BLaER1 treated with 17β-estradiol and CSF1 and Interleukin-3, amounts not matched to agents 10 nM and 100 nM (cell line): ENCODE measurements around the gene ANKRD29.

ENCODE experiments used
- H3K27ac ChIP-seq, 11 experiments: shearing (Covaris generic); formaldehyde crosslinking; 2 replicates each; pipeline ENCODE4 v1.8.1; 2022
- H3K27me3 ChIP-seq, 11 experiments: shearing (Covaris generic); formaldehyde crosslinking; 2 replicates each; pipeline ENCODE4 v1.8.1; 2022
- H3K36me3 ChIP-seq, 11 experiments: shearing (Covaris generic); formaldehyde crosslinking; 2 replicates each; pipeline ENCODE4 v1.8.1; 2022
- H3K4me1 ChIP-seq, 10 experiments: shearing (Covaris generic); formaldehyde crosslinking; 2 replicates each; pipeline ENCODE4 v1.8.1; 2022
- H3K4me2 ChIP-seq, 11 experiments: shearing (Covaris generic); formaldehyde crosslinking; 2 replicates each; pipeline ENCODE4 v1.8.1; 2022
- H3K4me3 ChIP-seq, 10 experiments: shearing (Covaris generic); formaldehyde crosslinking; 2 replicates each; pipeline ENCODE4 v1.8.1; 2022
- H3K9ac ChIP-seq, 11 experiments: shearing (Covaris generic); formaldehyde crosslinking; 2 replicates each; pipeline ENCODE4 v1.8.1; 2022
- H3K9me3 ChIP-seq, 11 experiments: shearing (Covaris generic); formaldehyde crosslinking; replicated peaks in 1 of 11; 2 replicates each; pipeline ENCODE4 v1.8.1; 2022
- H4K20me1 ChIP-seq, 11 experiments: shearing (Covaris generic); formaldehyde crosslinking; 2 replicates each; pipeline ENCODE4 v1.8.1; 2022
- Cebpa-rat ChIP-seq, 11 experiments: shearing (Covaris generic); IDR thresholded peaks; 2 replicates each; pipeline ENCODE4 v1.8.1; 2022

The ANKRD29 gene

GRCh38 chr18:23572570-23572969 is 90.1 kb downstream of the ANKRD29 start:
- peak overlapping the region in 2 of 11 experiments; percentile 88 to 92; a peak in 2 of 22 replicates for H3K4me2 ChIP-seq
- H3K36me3 ChIP-seq, result peaks cover 73 to 83% (median 78%) of the 10 kb centered on the region in 11 experiments
- TF ChIP-seq Cebpa-rat (IDR thresholded peaks at IDR 0.05), result no peak
- no peak overlapping the region for H3K9ac ChIP-seq
- H3K4me1 ChIP-seq, result peaks cover 25 to 41% (median 28%) of the 10 kb centered on the region in 10 experiments
- peaks cover 0 to 3% (median 0%) of the 10 kb centered on the region in 11 experiments; a peak in 1 of 22 replicates for H3K9me3 ChIP-seq
- peaks cover 22 to 100% (median 51%) of the 10 kb centered on the region in 11 experiments; a peak in 19 of 22 replicates for H4K20me1 ChIP-seq
- peaks cover 0 to 23% (median 0%) of the 10 kb centered on the region in 11 experiments; a peak in 3 of 22 replicates for H3K27me3 ChIP-seq
- no peak overlapping the region for H3K4me3 ChIP-seq
- no peak overlapping the region for H3K27ac ChIP-seq

GRCh38 chr18:23572012-23572411 is 90.7 kb downstream of the ANKRD29 start:
- Histone ChIP-seq H3K27me3 (peaks cover 0 to 23% (median 0%) of the 10 kb centered on the region in 11 experiments; a peak in 3 of 22 replicates), H3K36me3 (peaks cover 77 to 87% (median 82%) of the 10 kb centered on the region in 11 experiments), H3K9me3 (0 out of 22 replicates have a peak, but pooled peaks cover 0 to 3% (median 0%) of the 10 kb centered on the region in 11 experiments), H3K4me1 (peaks cover 25 to 41% (median 28%) of the 10 kb centered on the region in 10 experiments), H3K4me3 (no peak overlapping the region), H3K4me2 (no peak overlapping the region), H3K27ac (no peak overlapping the region), H3K9ac (no peak overlapping the region), H4K20me1 (peaks cover 22 to 100% (median 48%) of the 10 kb centered on the region in 11 experiments; a peak in 19 of 22 replicates)
- no peak for TF ChIP-seq Cebpa-rat (IDR thresholded peaks at IDR 0.05)

GRCh38 chr18:23570912-23571504 is 91.7 kb downstream of the ANKRD29 start:
- Histone ChIP-seq H3K36me3 (peaks cover 82 to 91% (median 86%) of the 10 kb centered on the region in 11 experiments), H3K4me2 (no peak overlapping the region), H3K9me3 (no peaks in the 10 kb centered on the region), H4K20me1 (peaks cover 22 to 100% (median 45%) of the 10 kb centered on the region in 11 experiments; a peak in 19 of 22 replicates), H3K27ac (no peak overlapping the region), H3K27me3 (peaks cover 0 to 23% (median 0%) of the 10 kb centered on the region in 11 experiments; a peak in 3 of 22 replicates), H3K4me3 (no peak overlapping the region), H3K4me1 (peaks cover 25 to 37% (median 27%) of the 10 kb centered on the region in 10 experiments), H3K9ac (no peak overlapping the region)
- TF ChIP-seq Cebpa-rat (IDR thresholded peaks at IDR 0.05), result no peak

GRCh38 chr18:23569299-23570063 is 93.2 kb downstream of the ANKRD29 start:
- Histone ChIP-seq H3K36me3 (peaks cover 88 to 96% (median 91%) of the 10 kb centered on the region in 11 experiments), H3K9ac (no peak overlapping the region), H3K27me3 (peaks cover 0 to 23% (median 0%) of the 10 kb centered on the region in 11 experiments; a peak in 4 of 22 replicates), H3K4me1 (peaks cover 11 to 23% (median 14%) of the 10 kb centered on the region in 10 experiments), H3K9me3 (no peaks in the 10 kb centered on the region), H3K4me2 (no peak overlapping the region), H4K20me1 (peaks cover 13 to 100% (median 30%) of the 10 kb centered on the region in 11 experiments; a peak in 17 of 22 replicates), H3K27ac (no peak overlapping the region), H3K4me3 (no peak overlapping the region)
- no peak for TF ChIP-seq Cebpa-rat (IDR thresholded peaks at IDR 0.05)

GRCh38 chr18:23568281-23569138 is 94.2 kb downstream of the ANKRD29 start:
- peaks cover 0 to 23% (median 0%) of the 10 kb centered on the region in 11 experiments; a peak in 4 of 22 replicates for H3K27me3 ChIP-seq
- TF ChIP-seq Cebpa-rat (IDR thresholded peaks at IDR 0.05), result no peak
- no peaks in the 10 kb centered on the region for H3K9me3 ChIP-seq
- H3K9ac ChIP-seq, result no peak overlapping the region
- H4K20me1 ChIP-seq, result peaks cover 5 to 100% (median 21%) of the 10 kb centered on the region in 11 experiments; a peak in 16 of 22 replicates
- no peak overlapping the region for H3K27ac ChIP-seq
- H3K36me3 ChIP-seq, result peaks cover 92 to 100% (median 99%) of the 10 kb centered on the region in 11 experiments
- peaks cover 2 to 23% (median 10%) of the 10 kb centered on the region in 10 experiments; a peak in 19 of 20 replicates for H3K4me1 ChIP-seq
- no peak overlapping the region for H3K4me3 ChIP-seq
- no peak overlapping the region for H3K4me2 ChIP-seq

- peaks cover 87 to 100% (median 99%) of the 10 kb centered on the region in 11 experiments for H3K36me3 ChIP-seq
- H3K4me1 ChIP-seq, result peaks cover 0 to 16% (median 9%) of the 10 kb centered on the region in 10 experiments; a peak in 10 of 20 replicates
- H3K27me3 ChIP-seq, result peaks cover 0 to 22% (median 0%) of the 10 kb centered on the region in 11 experiments; a peak in 4 of 22 replicates
- no peak overlapping the region for H3K4me3 ChIP-seq
- no peaks in the 10 kb centered on the region for H3K9me3 ChIP-seq
- no peak overlapping the region for H3K4me2 ChIP-seq
- TF ChIP-seq Cebpa-rat (IDR thresholded peaks at IDR 0.05), result no peak
- H3K27ac ChIP-seq, result no peak overlapping the region
- H4K20me1 ChIP-seq, result peaks cover 0 to 100% (median 14%) of the 10 kb centered on the region in 11 experiments; a peak in 13 of 22 replicates
- H3K9ac ChIP-seq, result no peak overlapping the region
Observed at GRCh38 chr18:23567671-23568070, 95.0 kb downstream of the ANKRD29 start.

- Histone ChIP-seq H3K4me2 (no peak overlapping the region), H3K4me3 (no peak overlapping the region), H3K4me1 (peaks cover 0 to 14% (median 9%) of the 10 kb centered on the region in 10 experiments; a peak in 10 of 20 replicates), H3K27me3 (peaks cover 0 to 13% (median 0%) of the 10 kb centered on the region in 11 experiments; a peak in 4 of 22 replicates), H4K20me1 (peaks cover 0 to 100% (median 6%) of the 10 kb centered on the region in 11 experiments; a peak in 10 of 22 replicates), H3K9ac (no peak overlapping the region), H3K9me3 (no peaks in the 10 kb centered on the region), H3K27ac (no peak overlapping the region), H3K36me3 (peaks cover 87 to 100% (median 99%) of the 10 kb centered on the region in 11 experiments)
- no peak for TF ChIP-seq Cebpa-rat (IDR thresholded peaks at IDR 0.05)
Observed at GRCh38 chr18:23565916-23566547, 96.7 kb downstream of the ANKRD29 start.
